Activated CD4-positive, alpha-beta T cell treated with anti-CD3 and anti-CD28 coated beads, Interleukin-2, amount 50 U/mL, for 1 hour (primary cell): ENCODE measurements around the gene DBH.
A peak's percentile ranks its signal among the peaks of the same experiment; 100 is the strongest.

Experiments used
- DNase-seq: peaks from one replicate; pipeline ENCODE4 v3.0.0-alpha.2; 2020

The DBH gene

DNA sequence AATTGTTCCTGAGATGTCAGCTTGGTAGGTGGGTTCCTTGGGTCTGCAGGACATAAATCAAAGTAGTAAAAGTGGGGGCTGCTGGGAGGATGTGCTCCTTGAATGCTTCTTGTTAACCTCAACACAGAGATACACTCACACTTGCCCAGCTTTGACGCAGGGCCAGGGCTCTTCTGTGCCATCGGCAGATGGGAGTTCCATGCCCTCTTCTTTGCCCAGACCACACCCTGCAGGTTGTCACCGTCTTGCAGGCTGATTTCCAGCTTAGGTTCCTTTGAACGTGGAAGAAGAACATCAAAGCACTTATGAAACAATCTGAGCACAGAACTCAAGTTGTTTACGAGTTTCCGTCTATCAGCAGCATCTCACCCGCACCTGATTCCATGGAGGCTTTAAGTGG, 11.0 kb downstream of the DBH start:
- DNase-seq = no peak

DNA sequence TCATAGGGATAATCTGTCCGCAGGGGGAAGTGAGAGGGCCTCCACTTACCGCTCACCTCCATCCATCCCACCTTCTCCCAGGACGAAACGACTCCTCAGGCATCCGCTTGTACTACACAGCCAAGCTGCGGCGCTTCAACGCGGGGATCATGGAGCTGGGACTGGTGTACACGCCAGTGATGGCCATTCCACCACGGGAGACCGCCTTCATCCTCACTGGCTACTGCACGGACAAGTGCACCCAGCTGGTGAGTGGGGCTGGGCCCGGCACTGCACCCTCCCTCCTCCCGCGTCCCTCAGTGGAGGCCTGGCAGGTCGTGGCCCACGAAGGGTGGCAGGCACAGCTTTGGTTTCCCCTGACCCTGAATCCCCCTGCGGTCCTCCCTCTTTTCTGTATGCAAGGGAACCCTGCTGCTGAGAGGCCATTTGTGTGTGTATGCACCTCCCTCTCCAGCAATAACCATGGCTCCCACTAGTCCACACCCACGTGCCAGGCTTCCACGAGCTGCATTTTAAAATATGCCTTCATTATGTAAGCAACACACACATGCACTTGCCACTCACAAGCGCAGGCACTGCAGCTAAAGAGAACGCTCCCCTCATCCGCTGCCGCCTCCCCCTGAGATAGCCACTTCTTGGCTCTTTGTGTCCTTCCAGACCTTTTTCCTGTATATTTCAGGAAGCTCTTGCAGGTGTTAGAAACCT, 11.8 kb downstream of the DBH start:
- DNase-seq = no peak

DNA sequence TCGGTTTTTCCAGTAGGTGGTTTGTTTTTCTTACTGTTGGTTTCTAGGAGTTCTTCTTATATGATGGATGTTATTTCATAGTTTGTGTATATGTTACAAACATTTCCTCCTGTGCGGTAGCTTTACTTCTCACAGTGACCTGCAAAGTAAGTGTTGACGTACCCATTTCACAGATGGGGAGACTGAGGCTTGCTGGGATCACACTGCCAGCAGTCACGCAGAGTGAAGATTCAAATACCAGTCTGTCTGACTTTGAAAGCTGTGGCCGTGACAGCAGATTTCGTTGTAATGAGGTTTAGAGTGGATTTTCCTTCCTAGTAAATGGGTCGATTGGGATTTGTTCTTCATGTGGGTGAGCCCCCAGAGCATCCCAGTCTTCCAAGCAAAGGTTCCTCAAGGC, 13.0 kb downstream of the DBH start:
- no peak for DNase-seq

DNA sequence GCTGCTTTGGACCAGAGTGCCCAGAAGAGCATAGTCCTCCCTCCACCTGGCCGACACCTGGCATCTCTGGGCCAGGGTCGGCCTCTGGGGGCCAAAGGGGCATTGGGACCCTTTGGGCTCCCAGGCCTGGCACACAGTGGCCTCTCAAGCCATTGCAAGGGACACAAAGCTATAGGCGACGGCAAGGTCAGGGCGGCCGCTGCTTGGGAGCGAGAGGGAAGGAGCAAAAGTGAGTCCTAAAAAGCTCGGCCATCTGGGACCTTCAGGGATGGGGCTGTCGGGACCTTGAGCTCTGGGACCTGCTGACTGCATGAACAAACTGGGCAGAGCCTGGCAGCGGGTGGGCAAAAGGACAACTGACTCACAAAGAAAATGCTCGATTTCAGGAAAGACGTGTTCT, 13.9 kb downstream of the DBH start:
- no peak for DNase-seq

DNA sequence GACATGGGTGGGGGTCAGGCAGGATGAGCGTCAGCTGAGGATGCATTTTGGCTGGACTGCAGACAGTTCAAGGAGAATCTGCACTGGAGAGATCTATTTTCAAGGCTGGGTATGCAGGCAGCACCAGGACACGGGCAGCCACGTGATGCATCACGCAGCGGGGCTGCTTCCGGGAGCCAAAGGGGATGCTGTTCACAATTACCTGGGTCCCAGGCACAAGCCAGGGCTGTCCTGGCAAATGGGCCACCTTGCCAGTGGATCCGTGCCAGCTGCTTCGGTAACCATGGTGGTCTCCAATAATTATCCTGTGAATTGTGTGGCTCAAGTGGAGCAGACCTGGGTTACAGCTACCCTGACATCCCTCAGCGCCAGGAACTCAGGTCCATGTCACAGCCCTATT, 17.5 kb downstream of the DBH start:
- DNase-seq = no peak

DNA sequence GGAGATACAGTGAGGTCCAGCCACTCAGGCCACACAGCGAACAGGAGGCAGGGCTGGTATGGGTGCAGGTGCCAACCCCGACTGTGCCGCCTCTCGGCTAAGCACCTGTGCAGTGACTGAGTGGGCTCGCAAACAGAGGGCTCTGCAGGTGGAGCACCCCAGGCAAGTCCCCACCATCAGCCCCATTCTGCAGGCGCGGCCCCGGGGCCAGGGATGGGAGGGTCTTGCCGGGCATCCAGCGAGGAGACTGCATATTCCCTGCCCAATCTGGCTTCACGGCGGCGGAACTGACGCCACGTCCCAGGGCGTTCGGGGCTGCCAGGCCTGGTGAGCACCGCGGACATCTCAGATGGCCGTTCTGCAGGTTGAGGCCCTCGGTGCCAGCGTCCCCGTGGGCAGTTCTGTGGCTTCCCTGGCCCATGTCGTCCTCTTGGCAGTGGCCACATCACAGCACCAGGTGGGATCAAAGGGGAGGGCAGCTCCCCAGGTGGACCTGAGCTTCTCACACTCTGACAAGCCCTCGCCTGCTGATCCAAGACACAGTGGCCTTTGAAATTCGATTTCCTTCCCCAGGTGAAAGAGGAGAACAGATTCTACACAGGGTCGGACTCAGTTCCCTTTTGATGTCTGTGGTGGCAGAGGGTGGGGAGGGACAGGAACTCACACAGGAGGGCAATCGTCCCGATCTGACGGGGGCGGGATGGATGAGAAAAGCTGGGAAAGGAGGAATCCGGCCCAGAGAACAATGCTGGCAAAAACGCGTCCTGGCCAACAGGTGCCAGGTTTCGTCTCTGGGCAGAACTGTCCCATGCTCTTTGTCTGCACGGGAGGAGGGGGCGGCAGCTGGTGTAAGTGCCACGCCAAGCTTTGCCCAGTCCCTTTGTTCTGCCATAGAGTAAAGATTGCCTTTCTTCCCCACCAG, 18.8 kb downstream of the DBH start:
- DNase-seq = no peak

DNA sequence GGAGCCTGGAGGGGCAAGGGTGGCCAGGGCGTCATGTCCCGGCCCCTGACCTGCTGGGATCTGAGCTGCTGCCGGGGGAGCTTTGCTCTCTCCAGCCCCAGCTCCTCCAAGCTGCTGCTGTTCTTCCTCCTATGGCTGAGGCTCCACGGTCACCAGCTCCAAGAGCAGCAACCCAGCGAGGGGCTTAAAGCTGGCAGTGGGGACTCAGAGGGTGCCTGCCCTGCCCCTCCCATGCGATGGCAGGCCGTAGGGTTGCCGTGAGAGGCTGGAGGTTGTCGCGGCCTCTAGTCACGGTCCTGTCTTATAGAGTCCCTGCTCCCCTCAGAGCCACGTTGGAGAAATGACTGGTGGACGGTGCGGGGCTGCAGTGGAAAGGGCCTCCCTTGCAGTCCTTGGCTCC, 19.5 kb downstream of the DBH start:
- DNase-seq = no peak

DNA sequence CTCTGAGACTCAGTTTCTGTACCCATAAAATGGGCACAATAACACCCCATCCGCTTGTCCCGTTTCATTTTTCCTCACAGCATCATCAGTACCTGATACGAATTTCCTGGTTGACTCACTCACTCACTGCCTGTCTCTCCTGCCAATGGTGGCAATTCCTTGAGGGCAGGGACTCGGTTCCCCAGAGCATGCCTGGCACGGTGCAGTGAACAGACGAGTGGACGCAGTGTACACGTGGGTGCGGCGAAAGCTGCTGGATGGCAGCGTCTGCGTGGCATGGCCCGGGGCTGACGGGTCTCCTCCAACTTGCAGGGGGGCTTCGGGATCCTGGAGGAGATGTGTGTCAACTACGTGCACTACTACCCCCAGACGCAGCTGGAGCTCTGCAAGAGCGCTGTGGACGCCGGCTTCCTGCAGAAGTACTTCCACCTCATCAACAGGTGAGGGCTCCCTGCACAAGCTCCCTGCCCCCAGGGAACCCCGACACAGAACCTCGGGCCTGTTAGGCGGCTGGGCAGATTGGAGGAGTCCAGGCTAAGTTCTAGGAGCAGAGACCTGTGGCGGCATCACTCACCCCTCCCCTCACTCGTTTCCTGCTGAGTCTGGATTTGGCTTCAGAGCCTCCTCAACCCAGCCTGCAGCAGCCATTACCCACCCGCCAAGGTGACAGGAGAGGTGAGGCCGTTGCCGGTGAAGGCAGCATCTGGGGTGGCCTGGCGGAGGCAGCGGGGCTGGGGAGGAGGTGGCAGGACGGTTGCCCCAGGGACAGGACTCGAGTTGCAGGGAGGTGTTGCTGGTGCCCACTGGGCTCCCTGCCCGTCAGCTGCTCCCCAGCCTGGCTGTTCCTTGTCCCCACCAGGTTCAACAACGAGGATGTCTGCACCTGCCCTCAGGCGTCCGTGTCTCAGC, 20.3 kb downstream of the DBH start:
- DNase-seq = peak; percentile 55

DNA sequence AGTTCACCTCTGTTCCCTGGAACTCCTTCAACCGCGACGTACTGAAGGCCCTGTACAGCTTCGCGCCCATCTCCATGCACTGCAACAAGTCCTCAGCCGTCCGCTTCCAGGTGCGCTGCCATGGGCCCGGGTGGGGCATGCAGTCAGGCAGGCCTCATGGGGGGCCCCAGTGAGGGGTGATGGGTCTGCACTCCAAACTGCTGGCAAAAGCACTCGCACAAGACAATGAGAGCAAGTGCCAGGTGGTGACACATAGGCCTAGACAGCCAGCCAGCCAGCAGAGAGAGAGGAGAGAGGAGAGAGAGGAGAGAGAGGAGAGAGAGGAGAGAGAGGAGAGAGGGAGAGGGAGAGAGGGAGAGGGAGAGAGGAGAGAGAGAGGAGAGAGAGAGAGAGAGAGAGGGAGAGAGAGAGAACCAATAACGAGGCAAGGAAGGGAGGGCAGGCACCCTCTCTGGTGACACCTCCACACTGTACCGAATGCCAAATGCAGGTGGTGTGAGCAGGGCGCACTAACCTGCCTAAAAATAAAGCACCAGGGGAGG, 21.0 kb downstream of the DBH start:
- DNase-seq = no peak

DNA sequence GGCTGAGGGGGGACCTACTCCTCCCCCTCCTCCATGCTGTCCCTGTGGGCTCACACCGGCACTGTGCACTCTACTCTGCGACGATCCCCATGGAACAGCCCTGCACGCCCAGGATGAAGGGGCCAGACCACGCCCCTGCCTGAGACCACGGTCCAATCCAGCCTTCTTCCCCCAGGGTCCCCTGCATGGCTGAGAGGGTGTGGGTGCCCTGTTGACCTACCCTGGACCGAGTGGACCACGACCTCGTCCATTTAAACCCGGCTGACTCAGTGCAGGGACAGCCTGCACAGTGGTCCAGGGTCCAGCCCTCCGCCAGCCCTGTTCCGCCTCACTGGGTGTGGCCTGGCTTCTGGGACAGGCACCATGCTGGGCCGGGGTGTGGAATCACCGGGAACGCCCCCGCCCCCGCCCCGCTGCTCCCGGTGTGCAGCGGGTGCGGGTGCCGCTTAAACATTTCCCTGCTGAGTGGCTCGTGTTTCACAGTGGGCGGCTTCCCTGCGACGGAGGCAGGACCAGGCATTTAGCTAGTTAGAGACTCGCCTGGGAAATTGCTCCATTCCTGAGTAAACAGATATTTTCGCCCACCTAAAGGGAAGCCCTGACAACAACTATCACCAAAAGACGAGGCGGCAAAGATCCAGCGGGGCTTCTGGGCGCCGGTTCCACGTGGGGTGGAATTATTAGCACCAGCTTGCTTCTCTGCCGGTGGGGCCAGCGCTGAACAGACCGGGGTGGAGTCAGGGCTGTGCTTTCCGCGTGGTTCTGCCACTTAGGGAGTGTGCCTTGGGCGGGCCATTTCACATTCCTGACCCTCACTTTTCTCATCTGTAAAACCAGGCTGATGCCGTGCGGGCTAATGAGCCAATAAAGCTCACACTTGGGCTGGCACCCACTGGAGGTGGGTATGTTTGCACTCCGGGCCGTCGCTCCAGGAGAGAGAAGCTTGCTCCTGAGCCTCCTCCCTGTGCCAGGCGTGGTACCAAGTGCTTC, 22.6 kb downstream of the DBH start:
- DNase-seq = peak; percentile 14

DNA sequence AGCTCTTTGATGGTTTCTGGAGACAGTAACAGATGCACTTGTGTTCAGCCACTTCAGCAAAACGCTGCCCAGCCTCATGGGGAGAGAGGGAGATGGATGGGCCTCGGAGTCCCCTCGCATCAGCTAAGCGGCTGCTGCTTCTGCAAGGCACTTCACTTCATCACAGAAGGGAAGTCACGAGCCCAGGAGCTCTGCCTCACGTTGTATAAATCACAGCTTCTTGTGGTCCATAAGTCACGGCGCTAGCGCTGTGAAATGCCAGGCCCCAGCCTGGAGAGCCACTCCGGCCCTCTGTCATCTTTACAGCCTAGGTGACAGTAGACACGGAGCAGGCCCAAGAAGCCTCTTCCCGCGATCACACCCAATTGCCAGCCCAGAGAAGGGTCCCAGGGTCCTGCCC, 23.4 kb downstream of the DBH start:
- no peak for DNase-seq

DNA sequence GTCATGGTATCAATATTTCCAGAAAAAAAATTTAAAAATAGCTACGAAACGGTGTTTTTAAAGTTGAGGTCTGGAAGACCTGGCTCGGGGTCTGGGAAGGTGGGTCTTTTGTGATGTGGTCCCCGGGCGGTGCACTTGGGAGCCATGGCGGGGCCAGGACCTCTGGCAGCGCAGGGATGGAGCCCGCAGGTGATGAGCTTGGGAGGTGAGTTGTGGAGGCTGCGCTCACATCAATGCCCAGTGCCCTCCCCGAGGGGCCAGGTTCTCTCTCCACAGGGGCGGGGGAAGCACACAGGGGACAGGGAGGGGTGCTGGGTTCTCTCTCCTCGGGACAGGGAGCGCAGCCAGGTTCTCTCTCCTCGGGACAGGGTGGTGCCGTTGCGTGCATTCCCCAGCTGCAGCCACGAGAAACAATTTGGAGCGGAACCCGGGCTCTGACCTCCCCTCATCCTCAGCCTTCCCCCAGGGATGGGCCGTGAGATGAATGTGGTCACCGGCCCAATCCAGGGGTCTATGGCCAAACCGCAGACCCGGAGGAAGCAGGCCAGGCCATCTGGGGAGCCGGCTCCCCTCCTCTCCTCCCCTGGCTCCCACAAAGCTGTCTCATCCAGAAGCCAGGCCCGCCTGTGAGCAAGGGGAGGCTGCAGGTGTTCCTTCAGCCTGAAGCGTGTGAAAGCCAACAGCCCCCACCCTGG, 25.8 kb downstream of the DBH start:
- DNase-seq = no peak

DNA sequence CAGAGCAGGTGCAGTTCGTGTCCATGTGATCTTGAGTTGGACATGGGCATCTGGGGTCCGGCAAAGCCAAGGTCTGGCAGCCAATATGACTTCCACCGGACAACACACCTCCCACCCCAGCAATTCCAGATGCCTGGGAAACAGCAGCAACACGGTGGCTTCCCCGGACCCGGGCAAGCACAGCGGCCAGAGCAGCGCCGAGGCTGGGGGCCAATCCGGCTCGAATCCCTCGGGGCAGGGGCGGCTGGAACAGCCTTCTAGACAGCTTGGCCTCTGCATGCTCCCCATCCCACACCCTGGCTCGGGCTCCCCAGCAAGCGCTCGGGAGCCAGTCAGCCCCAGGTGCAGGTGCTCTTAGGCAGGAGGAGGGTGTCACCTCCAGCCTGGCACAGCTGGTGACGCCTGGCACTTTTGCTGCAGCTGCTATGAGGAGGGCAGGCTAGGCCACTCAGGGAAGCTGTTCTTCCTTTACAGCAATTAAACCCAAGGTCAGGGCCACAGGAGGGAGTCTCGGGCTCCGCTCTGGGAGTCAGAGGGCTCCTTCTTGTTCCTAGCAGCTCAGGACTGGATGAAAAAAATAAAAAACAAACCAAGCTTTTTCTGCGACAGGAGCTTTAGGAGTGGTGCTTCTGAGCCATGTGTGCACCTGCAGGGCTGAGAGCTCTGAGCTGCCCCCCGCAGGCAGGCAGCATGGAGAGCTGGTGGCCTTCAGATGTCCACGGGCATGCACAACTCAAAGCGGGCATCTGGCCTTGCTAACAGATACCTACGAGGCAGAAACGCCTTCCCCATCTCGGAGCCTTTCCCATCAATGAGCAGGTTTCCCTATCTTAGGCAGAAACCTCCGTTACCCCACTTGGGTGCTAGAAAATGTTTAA, 28.2 kb downstream of the DBH start:
- DNase-seq = no peak

DNA sequence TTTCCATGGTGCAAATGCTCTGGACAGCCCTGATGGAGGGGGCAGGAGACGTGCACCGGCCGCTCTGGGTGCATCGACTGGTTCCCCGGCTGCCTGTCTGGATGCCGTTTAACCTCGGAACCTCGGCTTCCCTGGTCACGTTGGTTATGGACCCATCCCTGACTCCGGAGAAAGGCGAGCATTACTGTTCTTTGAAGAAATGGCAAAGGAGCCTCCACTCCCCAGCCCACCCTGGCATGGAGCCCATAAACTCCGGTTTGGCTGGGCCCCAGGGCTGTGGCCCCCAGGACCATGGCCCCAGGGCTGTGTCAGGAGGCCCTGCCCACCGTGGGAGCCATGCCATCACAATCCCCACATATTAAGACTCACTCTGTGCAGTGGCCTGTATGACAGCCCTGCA, 28.9 kb downstream of the DBH start:
- no peak for DNase-seq

DNA sequence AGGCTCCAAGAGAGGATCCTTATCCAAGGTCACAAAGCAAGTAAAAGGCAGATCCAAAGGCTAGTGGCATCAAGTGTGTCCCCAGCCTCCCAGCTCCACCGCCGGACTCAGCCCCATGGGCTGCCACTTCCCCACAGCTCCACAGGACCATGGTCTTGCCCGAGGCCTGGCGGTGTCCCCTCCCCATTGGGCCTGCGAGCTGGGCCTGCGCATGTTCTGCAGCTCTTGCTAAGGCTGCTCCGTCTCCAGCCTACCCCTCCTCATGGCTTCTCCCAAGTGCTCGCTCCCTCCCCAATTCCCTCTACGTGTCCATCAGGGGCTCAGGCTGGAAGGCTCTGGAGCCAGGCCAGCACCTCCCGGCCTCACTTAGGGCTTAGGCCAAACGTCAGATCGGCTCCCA, 29.4 kb downstream of the DBH start:
- DNase-seq = no peak

DNA sequence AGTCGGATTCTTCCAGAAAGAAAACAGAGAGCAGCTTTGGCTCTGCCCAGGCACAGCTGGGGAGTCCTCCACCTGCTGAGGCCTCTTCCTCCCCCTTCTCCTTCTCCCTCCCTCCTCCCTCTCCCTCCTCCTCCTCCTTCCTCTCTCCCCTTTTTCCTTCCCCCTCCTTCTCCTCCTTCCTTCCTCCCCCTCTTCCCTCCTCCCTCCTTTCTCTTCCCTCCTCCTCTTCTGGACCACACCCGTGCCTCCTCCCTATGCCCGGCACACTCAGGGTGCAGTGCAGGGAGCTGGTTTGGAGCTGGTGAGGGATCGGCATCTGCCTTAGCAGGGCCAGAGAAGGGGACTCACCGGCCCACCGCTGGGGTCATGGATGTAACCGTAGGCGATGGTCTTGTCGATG, 30.2 kb downstream of the DBH start:
- no peak for DNase-seq

DNA sequence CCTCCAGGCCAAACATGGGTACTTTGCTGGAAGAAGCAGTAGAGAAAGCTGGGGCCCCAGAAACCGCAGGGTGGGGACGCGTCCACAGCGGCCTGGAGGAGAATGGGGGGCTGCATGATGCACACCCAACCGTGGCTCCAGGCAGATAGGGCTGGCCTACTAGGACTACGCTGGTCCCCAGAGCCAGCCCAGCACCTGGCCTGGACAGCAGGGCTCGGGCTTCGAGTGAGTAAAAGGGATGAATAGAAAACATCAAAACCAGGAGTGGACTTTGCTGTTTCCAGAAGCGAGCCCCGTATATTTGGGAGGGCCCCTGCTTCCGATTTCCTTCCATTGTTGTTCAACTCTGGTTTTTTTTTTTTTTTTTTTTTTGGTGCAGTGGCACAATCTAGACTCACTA, 30.7 kb downstream of the DBH start:
- DNase-seq = no peak

DNA sequence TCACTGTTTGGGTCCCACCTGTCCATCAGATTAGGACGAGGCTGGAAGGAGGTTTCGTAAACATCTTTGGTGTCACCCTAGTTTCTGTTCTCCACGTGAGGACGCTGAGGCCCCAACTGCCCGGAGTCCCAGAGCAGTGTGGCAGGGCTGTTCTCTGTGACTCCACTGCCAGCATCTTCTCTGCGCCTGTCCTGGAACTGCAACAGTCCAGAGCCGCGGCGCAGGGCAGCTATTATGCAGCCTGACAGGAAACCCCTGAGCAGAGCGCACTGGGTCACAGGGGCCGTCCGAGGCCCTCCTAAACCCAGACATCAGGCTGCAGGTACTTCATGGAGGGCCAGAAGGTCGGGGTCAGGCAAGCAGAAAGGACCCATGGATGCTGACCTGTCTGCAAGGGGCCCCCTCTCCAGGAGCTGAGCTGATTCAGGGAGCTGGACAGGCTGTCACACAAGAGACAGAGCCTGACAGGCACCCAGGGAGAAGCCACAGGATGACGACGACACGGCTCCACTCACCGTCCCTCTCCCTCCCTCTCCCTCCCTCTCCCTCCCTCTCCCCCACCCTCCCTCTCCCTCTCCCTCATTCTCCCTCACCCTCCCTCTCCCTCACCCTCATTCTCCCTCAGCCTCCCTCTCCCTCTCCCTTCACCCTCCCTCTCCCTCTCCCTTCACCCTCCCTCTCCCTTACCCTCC, 31.7 kb downstream of the DBH start:
- DNase-seq = no peak

DNA sequence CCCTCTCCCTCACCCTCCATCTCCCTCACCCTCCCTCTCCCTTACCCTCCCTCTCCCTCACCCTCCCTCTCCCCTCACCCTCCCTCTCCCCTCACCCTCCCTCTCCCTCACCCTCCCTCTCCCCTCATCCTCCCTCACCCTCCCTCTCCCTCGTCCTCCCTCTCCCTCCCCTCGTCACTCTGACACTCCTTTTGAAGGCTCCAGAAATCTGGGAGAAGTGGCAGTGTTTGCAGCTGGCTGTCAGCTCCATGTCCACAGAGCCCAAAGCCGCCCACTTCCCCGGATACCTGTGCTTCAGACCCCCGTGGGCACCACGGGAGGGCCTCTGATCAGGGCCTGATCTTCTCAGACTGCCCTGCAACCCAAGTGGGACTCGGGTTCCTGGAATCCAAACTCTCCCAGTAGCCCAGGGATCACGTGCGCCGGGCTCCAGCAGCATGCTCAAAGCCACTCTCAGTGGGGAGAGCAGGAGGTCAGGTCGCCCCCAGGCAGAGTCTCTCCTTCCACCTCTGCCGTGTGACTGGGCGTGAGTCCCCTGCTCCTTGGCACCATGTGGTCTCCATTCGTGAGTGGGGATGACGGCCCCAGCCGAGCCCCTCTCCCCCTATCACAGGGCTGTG, 33.1 kb downstream of the DBH start:
- DNase-seq = no peak
